Activated CD8-positive, alpha-beta memory T cell treated with anti-CD3 and anti-CD28 coated beads, Interleukin-2, amount 50 U/mL, for 4 hours (primary cell): ENCODE results near the gene ATM.
"Not testable (repeated sequence)": the region's sequence is repeated elsewhere in the genome, so short reads cannot be mapped to it uniquely, and the experiment has no call there.

ENCODE experiments used
- DNase-seq: peaks from one replicate; pipeline ENCODE4 v3.0.0-alpha.2; 2020

The ATM gene

GRCh38 chr11:108394744-108395284 lies 171.9 kb downstream of the ATM start:
- DNase-seq = no peak

GRCh38 chr11:108396672-108397071 lies 173.8 kb downstream of the ATM start:
- DNase-seq = not testable (repeated sequence)

- DNase-seq = no peak
Observed at GRCh38 chr11:108398439-108398838, 175.6 kb downstream of the ATM start.

- no peak for DNase-seq
Observed at GRCh38 chr11:108402241-108402640, 179.4 kb downstream of the ATM start.

DNA sequence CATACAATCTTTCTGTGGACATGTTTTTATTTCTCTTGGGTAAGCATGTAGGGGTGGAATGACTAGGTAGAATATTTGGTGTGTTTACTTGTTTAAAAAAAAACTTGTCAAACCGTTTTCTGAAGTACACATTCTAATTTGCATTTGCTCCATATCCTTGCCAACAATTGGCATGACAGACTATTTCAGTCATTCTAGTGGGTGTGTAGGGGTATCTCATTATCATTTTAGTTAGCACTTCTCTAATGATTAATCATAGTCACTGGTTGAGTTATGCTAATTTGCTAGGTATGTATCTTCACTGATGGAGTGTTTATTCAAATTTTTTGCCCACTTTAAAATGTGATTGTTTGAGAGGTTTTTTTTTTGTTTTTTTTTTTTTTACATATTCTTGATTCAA lies 180.2 kb downstream of the ATM start:
- no peak for DNase-seq

GRCh38 chr11:108405706-108406105 lies 182.8 kb downstream of the ATM start:
- no peak for DNase-seq

- no peak for DNase-seq
Observed at GRCh38 chr11:108414958-108415357, 192.1 kb downstream of the ATM start.

DNA sequence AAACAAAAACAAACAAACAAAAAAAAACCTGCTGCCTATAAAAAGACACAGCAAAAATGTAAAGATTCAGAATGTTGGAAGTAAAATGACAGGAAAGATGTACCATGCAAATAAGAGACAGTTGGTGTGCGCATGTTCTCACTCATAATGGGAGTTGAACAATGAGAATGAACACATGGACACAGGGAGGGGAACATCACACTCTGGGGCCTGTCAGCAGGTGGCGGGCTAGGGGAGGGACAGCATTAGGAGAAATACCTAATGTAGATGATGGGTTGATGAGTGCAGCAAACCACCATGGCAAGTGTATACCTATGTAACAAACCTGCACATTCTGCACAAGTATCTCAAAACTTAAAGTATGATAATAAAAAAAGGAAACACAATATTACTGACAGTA lies 194.7 kb downstream of the ATM start:
- DNase-seq = peak; percentile 23
